Adrenal gland (tissue), 12 donors: ENCODE data around the gene POC1A. TPM values are rescaled to one million over a fixed set of nuclear protein-coding genes. Genes with fewer than 3 reads are reported as not detected.
"Not testable (repeated sequence)": the region's sequence is repeated elsewhere in the genome, so short reads cannot be mapped to it uniquely, and the experiment has no call there.

Experiments used
- DNase-seq, 7 donors: peaks; one replicate each; pipeline ENCODE4 v3.0.0-alpha.2; 2019 to 2020
- H3K27ac ChIP-seq, 5 donors: fragments of 200-600 bp; sonication (generic) in 4 of 5; 1 replicate in 3 of 5; 2 replicates in 2 of 5; pipeline versions ENCODE4 v1.5.1 to v1.8.0; 2016 to 2020; ENCODE audit warnings: mild to moderate bottlenecking in 1 of 5
- H3K27me3 ChIP-seq: fragments of 200-600 bp; 2 replicates; pipeline ENCODE4 v1.8.0; 2021
- H3K36me3 ChIP-seq, 2 donors: fragments of 200-600 bp; replicated peaks in 1 of 2; 1 replicate in 1 of 2; 2 replicates in 1 of 2; pipeline versions ENCODE4 v1.5.1 to v1.8.0; 2018 to 2022
- H3K4me1 ChIP-seq, 2 donors: fragments of 200-600 bp; replicated peaks in 1 of 2; 1 replicate in 1 of 2; 2 replicates in 1 of 2; pipeline versions ENCODE4 v1.5.1 to v1.8.0; 2018 to 2021
- H3K4me3 ChIP-seq, 4 donors: fragments of 200-600 bp; sonication (generic) in 3 of 4; one replicate each; pipeline ENCODE4 v1.5.1; 2016 to 2018
- H3K9me3 ChIP-seq, 3 donors: fragments of 200-600 bp; sonication (generic) in 1 of 3; replicated peaks in 1 of 3; 1 replicate in 2 of 3; 2 replicates in 1 of 3; pipeline versions ENCODE4 v1.5.1 to v1.8.0; 2016 to 2021
- CTCF ChIP-seq, 6 experiments: fragments of 450-650 bp in 4 of 6; fragments of 200-600 bp in 2 of 6; sonication (generic) in 1 of 6; IDR thresholded peaks; 1 replicate in 5 of 6; 2 replicates in 1 of 6; pipeline versions ENCODE4 v1.5.1 to v1.8.0; 2016 to 2021; ENCODE audit warnings: antibody characterized with exemption in 6 of 6, mild to moderate bottlenecking in 2 of 6, moderate library complexity in 1 of 6
- POLR2A ChIP-seq, 2 donors: fragments of 450-650 bp; IDR thresholded peaks; one replicate each; pipeline ENCODE4 v1.6.1; 2017; ENCODE audit warnings: antibody characterized with exemption in 2 of 2, mild to moderate bottlenecking in 2 of 2, moderate library complexity in 1 of 2
- WGBS, 4 donors: extraction: QIAGEN DNeasy Blood & Tissue Kit in 2 of 4; methylation state at CpG; one replicate each; pipeline versions ENCODE4 v1.1.5 to v1.1.7; 2013 to 2017; 5-methylcytosine and 5-hydroxymethylcytosine counted together
- intact Hi-C, 2 donors: fragments of 100-400 bp; cut with DNase I; formaldehyde crosslinking; loops; one replicate each; pipeline versions ENCODE4 v1.14.1 to v1.15.0; 2022 to 2023
- polyA plus RNA-seq, 3 donors: library from polyadenylated mRNA; stranded (reverse); fragments of 200-250 nt in 2 of 3; fragments of 350-450 nt in 1 of 3; fragmentation: Illumina TruSeq in 1 of 3; extraction: RNeasy Lipid Tissue Mini Kit (QIAGEN cat#74804) in 1 of 3; gene quantifications; one replicate each; pipeline ENCODE4 v1.2.3, GENCODE V29; 2013 to 2014
- total RNA-seq, 9 donors: library from RNA; depleted of rRNA in 4 of 9; stranded (reverse); fragments of >200 nt in 4 of 9; fragments of 120-200 nt in 1 of 9; fragmentation: NEBNext Ultra II Directional in 1 of 9; extraction: Animal tissue kit (Norgen Biotek cat#: 25700) in 1 of 9; gene quantifications; one replicate each; pipeline versions ENCODE4 v1.1.0 to v1.2.4, GENCODE V29; 2013 to 2023
- donor health status: healthy with polysubstance abuse.
- donor health status: Bipolar disorder and iron deficiency.
- donor health status: DM: yes; HTN: yes; CAD: no.
- donor health status: DM: no; HTN: no; CAD: no.
- donor health status: DM: no; HTN: no; CAD: no.
- donor health status: DM: yes; HTN: yes; CAD: no.

POC1A gene
- total and polyA plus RNA-seq, 12 donors, result 2.0 to 8.4 (median 5.5) TPM

- H3K27me3 ChIP-seq, result no peaks in the 10 kb centered on the region
- no peaks in the 10 kb centered on the region for H3K9me3 ChIP-seq
- TF ChIP-seq POLR2A (IDR thresholded peaks at IDR 0.05) (no peak), CTCF (IDR thresholded peaks at IDR 0.05) (no peak)
- H3K4me1 ChIP-seq, result no peaks in the 10 kb centered on the region
- H3K27ac ChIP-seq, result no peak overlapping the region
- no peak overlapping the region for H3K4me3 ChIP-seq
- H3K36me3 ChIP-seq, result no peaks in the 10 kb centered on the region
- DNase-seq, result no peak
- intact Hi-C loops, result no loop called here
- 59 to 96% (median 89%) methylated on average over 2 to 5 of the region's 5 CpGs for WGBS, 4 donors
Measured at GRCh38 chr3:52036222-52036694, 118.0 kb downstream of the POC1A start.

GRCh38 chr3:52034651-52035050 lies 119.6 kb downstream of the POC1A start:
- Histone ChIP-seq H3K9me3 (no peaks in the 10 kb centered on the region), H3K27me3 (no peaks in the 10 kb centered on the region), H3K36me3 (no peaks in the 10 kb centered on the region), H3K4me3 (no peak overlapping the region), H3K27ac (no peak overlapping the region), H3K4me1 (peaks cover 0 to 4% of the 10 kb centered on the region in 2 donors)
- 85 to 96% (median 89%) methylated on average over 1 to 3 of the region's 3 CpGs for WGBS, 4 donors
- no peak for DNase-seq
- intact Hi-C loops, result no loop called here
- TF ChIP-seq CTCF (IDR thresholded peaks at IDR 0.05) (no peak), POLR2A (IDR thresholded peaks at IDR 0.05) (no peak)

GRCh38 chr3:52034212-52034611 lies 120.0 kb downstream of the POC1A start:
- intact Hi-C loops, result no loop called here
- no peak for DNase-seq
- no peaks in the 10 kb centered on the region for H3K27me3 ChIP-seq
- H3K36me3 ChIP-seq, result no peaks in the 10 kb centered on the region
- 89 to 99% (median 90%) methylated on average over 5 of the region's 5 CpGs for WGBS, 4 donors
- peaks cover 0 to 8% of the 10 kb centered on the region in 2 donors for H3K4me1 ChIP-seq
- H3K27ac ChIP-seq, result no peak overlapping the region
- no peaks in the 10 kb centered on the region for H3K9me3 ChIP-seq
- no peak for TF ChIP-seq CTCF (IDR thresholded peaks at IDR 0.05)
- TF ChIP-seq POLR2A (IDR thresholded peaks at IDR 0.05), result no peak
- H3K4me3 ChIP-seq, result no peak overlapping the region

GRCh38 chr3:52033748-52034147 lies 120.5 kb downstream of the POC1A start:
- intact Hi-C loops, DNase-seq, H3K36me3 ChIP-seq, H3K27ac ChIP-seq, H3K4me3 ChIP-seq, H3K27me3 ChIP-seq, H3K9me3 ChIP-seq: not testable (repeated sequence)
- WGBS, 4 donors, result 91 to 96% (median 96%) methylated on average over 6 of the region's 6 CpGs
- peaks cover 0 to 13% of the 10 kb centered on the region in 2 donors for H3K4me1 ChIP-seq

- 85 to 100% (median 91%) methylated on average over 1 to 11 of the region's 11 CpGs for WGBS, 4 donors
- no peaks in the 10 kb centered on the region for H3K36me3 ChIP-seq
Measured at GRCh38 chr3:52032702-52033408, 121.4 kb downstream of the POC1A start.

More at GRCh38 chr3:52032702-52033408, 121.4 kb downstream of the POC1A start:
- peaks cover 0 to 20% of the 10 kb centered on the region in 2 donors for H3K4me1 ChIP-seq
- peak overlapping the region in 1 of 5 donors; percentile 22 for H3K27ac ChIP-seq
- no peak overlapping the region for H3K4me3 ChIP-seq
- intact Hi-C loops, result no loop called here
- no peak for DNase-seq
- H3K9me3 ChIP-seq, result no peaks in the 10 kb centered on the region
- H3K27me3 ChIP-seq, result no peaks in the 10 kb centered on the region
- TF ChIP-seq POLR2A (IDR thresholded peaks at IDR 0.05) (no peak), CTCF (IDR thresholded peaks at IDR 0.05) (no peak)
